SK-N-MC (cell line): ENCODE measurements around the gene KCNJ8.

Source experiments
- EZH2 ChIP-seq: fragments of 200-600 bp; sonication (generic); IDR thresholded peaks from one replicate; pipeline ENCODE4 v1.6.1; 2017; ENCODE audit warnings: antibody characterized with exemption
- FOXP2 ChIP-seq: optimal IDR thresholded peaks from 2 replicates; pipeline ENCODE3; 2011; ENCODE audit warnings: mild to moderate bottlenecking, moderate library complexity; ENCODE audit not compliant: insufficient read depth; ENCODE audit errors: extremely low read length, control extremely low read depth
- POLR2AphosphoS5 ChIP-seq: IDR thresholded peaks from 2 replicates; pipeline ENCODE4 v1.6.1; 2012; ENCODE audit warnings: mild to moderate bottlenecking, low read depth, low read length, borderline replicate concordance

DNA sequence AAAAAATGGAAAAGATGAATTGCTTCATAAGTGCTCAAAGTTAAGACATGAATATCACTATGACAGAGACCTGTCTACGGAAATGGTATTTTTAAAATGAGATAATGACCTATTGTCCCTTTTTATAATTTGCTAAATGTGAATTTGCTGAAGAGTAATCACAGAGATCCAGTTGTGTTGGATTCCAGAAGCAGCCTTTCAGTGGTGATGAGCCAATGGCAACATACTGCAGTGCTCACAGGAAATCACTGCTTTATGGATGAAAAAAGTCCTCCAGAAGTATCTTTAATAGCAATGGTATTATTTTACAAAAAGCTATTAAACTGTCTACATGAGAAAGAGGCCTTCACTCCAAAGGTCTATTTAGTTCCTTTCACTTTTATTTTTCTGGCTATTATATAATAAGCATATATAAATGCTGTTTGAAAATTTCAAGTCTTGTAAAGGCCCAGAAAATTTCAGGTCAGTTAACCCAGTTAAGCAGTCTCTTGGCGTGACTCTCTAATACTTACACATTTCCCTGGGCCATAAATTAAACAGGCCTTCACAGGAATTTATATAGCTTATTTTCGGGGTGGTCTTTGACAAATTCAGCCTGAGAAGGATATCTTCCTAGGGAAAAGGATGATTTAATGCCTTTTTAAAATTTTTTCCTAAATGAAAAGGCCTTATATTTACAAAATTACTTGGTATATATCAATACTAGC is 55.4 kb downstream of the KCNJ8 start:
- TF ChIP-seq POLR2AphosphoS5: no peak
- TF ChIP-seq EZH2: no peak
- no peak for TF ChIP-seq FOXP2
